GM19043 (cell line): Measurements from ENCODE around the gene ANKRD45.
"Not testable (repeated sequence)": the region's sequence is repeated elsewhere in the genome, so short reads cannot be mapped to it uniquely, and the experiment has no call there.

Experiments used
- ATAC-seq: cut with Tn5 transposase; IDR thresholded peaks from one replicate; pipeline ENCODE4 v1.9.1; 2021; ENCODE audit warnings: low read depth; ENCODE audit not compliant: unreplicated experiment

The ANKRD45 gene

GRCh38 chr1:173580071-173580470 is 89.6 kb downstream of the ANKRD45 start:
- no peak for ATAC-seq

GRCh38 chr1:173573596-173573995 is 96.1 kb downstream of the ANKRD45 start:
- no peak for ATAC-seq

- ATAC-seq: no peak
Measured at GRCh38 chr1:173572201-173572873, 97.3 kb downstream of the ANKRD45 start.

GRCh38 chr1:173570370-173571007 is 99.2 kb downstream of the ANKRD45 start:
- peak; percentile 61 for ATAC-seq

- no peak for ATAC-seq
Measured at GRCh38 chr1:173568483-173568882, 101.2 kb downstream of the ANKRD45 start.

GRCh38 chr1:173563846-173564245 is 105.8 kb downstream of the ANKRD45 start:
- not testable (repeated sequence) for ATAC-seq

GRCh38 chr1:173562813-173563212 is 106.8 kb downstream of the ANKRD45 start:
- ATAC-seq: no peak

GRCh38 chr1:173561263-173561662 is 108.4 kb downstream of the ANKRD45 start:
- ATAC-seq: no peak

- ATAC-seq: no peak
Measured at GRCh38 chr1:173560285-173560880, 109.3 kb downstream of the ANKRD45 start.
